ENCODE results near the gene GBX1. TPM values are rescaled to one million over a fixed set of nuclear protein-coding genes. Genes with fewer than 3 reads are reported as not detected.

Gene GBX1
- total and polyA plus RNA-seq, 2 of the 4 experiments (the other 2 are of a cell fraction) = not detected

GRCh38 chr7:151179946-151180345 is 12.5 kb upstream of the GBX1 start:
- no peaks in the 10 kb centered on the region for H3K9me3 ChIP-seq (ENCODE audit: control insufficient read depth, insufficient read depth, low read length)
- no CpG with 5 or more reads among the region's 4 CpGs for WGBS, 2 experiments (ENCODE audit: extremely low coverage in 2 of 2, insufficient read length in 1 of 2)
- no TSS peak for BruUV-seq (replicated peaks)
- DNase-seq (no peak), ATAC-seq (ENCODE audit: low read depth) (no peak)
- H3K4me2 ChIP-seq (ENCODE audit: low read depth, low read length) = no peak overlapping the region
- POLR2A ChIA-PET (ENCODE audit: unreplicated experiment) = interaction anchor here (0.6 kb wide), 1 partner anchor 72 kb away, joined by 3 read pairs; no protein-coding TSS in a partner anchor
- TF ChIP-seq CHD1 (IDR thresholded peaks at IDR 0.05; ENCODE audit: low read depth, low read length) = no peak
- no peak for TF ChIP-seq RFX5 (IDR thresholded peaks at IDR 0.05; ENCODE audit: low read depth, low read length)
- no peak overlapping the region for H2AK9ac ChIP-seq (replicated peaks; ENCODE audit: low read depth, low read length, poor library complexity)
- dilution Hi-C loops (cut with HindIII; ENCODE audit: low sequenced_read_pairs, unreplicated experiment) = no loop called here
- H2BK20ac ChIP-seq (ENCODE audit: low read depth, low read length) = no peak overlapping the region
- no peaks in the 10 kb centered on the region for H3K4me1 ChIP-seq (ENCODE audit: control insufficient read depth, insufficient read depth, low read length)
- H3K4ac ChIP-seq (ENCODE audit: low read depth, low read length) = no peak overlapping the region
- H2BK15ac ChIP-seq (ENCODE audit: low read depth, low read length) = no peak overlapping the region
- CTCF ChIA-PET = no interaction called here
- H2BK5ac ChIP-seq (ENCODE audit: low read depth, low read length, poor library complexity, severe bottlenecking) = no peak overlapping the region
- H4K20me1 ChIP-seq (ENCODE audit: insufficient read depth, low read length) = no peaks in the 10 kb centered on the region
- H3K27me3 ChIP-seq (ENCODE audit: control insufficient read depth, insufficient read depth, low read length) = peaks cover 76% of the 10 kb centered on the region
- intact Hi-C loops (cut with micrococcal nuclease) = no loop called here
- H3K23ac ChIP-seq (ENCODE audit: low read depth, low read length) = no peak overlapping the region
- no peak overlapping the region for H4K5ac ChIP-seq (ENCODE audit: low read depth, low read length)
- no peak overlapping the region for H4K8ac ChIP-seq (ENCODE audit: low read depth in 2 of 2, low read length in 2 of 2)
- no peaks in the 10 kb centered on the region for H3K9me1 ChIP-seq (ENCODE audit: insufficient read depth, low read length)
- H3K36me3 ChIP-seq (ENCODE audit: control insufficient read depth, insufficient read depth, low read length) = no peaks in the 10 kb centered on the region
- no peak overlapping the region for H2AFZ ChIP-seq (replicated peaks; ENCODE audit: low read length, poor library complexity)
- no peak overlapping the region for H2AK5ac ChIP-seq (ENCODE audit: low read depth, low read length)
- no peaks in the 10 kb centered on the region for H3K79me1 ChIP-seq (ENCODE audit: low read depth in 1 of 2, low read length in 2 of 2)
- H4K91ac ChIP-seq (ENCODE audit: insufficient read depth, low read depth, low read length) = no peak overlapping the region
- no peak overlapping the region for H3K9ac ChIP-seq (ENCODE audit: low read depth, low read length)
- no peak overlapping the region for H3K27ac ChIP-seq (ENCODE audit: insufficient read depth, low read length)
- no peak overlapping the region for H3K14ac ChIP-seq (replicated peaks; ENCODE audit: low read depth, low read length)
- no peak overlapping the region for H3K4me3 ChIP-seq (ENCODE audit: insufficient read depth, low read depth, low read length)
- no peak overlapping the region for H3K18ac ChIP-seq (ENCODE audit: low read depth, low read length)
- no peak overlapping the region for H2BK120ac ChIP-seq (ENCODE audit: low read depth, low read length)
- in situ Hi-C loops (cut with MboI; ENCODE audit: low sequenced_read_pairs) = no loop called here
- H3K56ac ChIP-seq (ENCODE audit: extremely low read depth, insufficient read depth, low read length) = no peak overlapping the region
